GM21390 (cell line): ENCODE data around the gene CAMLG.
"Not testable (repeated sequence)": the region's sequence is repeated elsewhere in the genome, so short reads cannot be mapped to it uniquely, and the experiment has no call there.

Source experiments
- ATAC-seq: cut with Tn5 transposase; IDR thresholded peaks from one replicate; pipeline ENCODE4 v1.9.1; 2021; ENCODE audit not compliant: unreplicated experiment

CAMLG gene

GRCh38 chr5:134738133-134738962 is at the start of gene CAMLG:
Gene CAMLG, plus strand, starts transcription at chr5:134738548. Its CDS starts 73 bp downstream, at chr5:134738621.
- ATAC-seq, result peak; percentile 95

GRCh38 chr5:134690144-134690543 is 48.2 kb upstream of the CAMLG start:
- not testable (repeated sequence) for ATAC-seq

GRCh38 chr5:134692722-134693121 is 45.6 kb upstream of the CAMLG start:
- ATAC-seq, result no peak

- no peak for ATAC-seq
Measured at GRCh38 chr5:134708301-134708700, 30.0 kb upstream of the CAMLG start.

- no peak for ATAC-seq
Measured at GRCh38 chr5:134714120-134714519, 24.2 kb upstream of the CAMLG start.

- no peak for ATAC-seq
Measured at GRCh38 chr5:134714541-134714940, 23.8 kb upstream of the CAMLG start.

- ATAC-seq, result not testable (repeated sequence)
Measured at GRCh38 chr5:134715466-134715865, 22.9 kb upstream of the CAMLG start.

- ATAC-seq, result no peak
Measured at GRCh38 chr5:134724872-134725271, 13.5 kb upstream of the CAMLG start.

- ATAC-seq, result no peak
Measured at GRCh38 chr5:134732819-134733218, 5.5 kb upstream of the CAMLG start.

GRCh38 chr5:134735243-134735642 is 3.1 kb upstream of the CAMLG start:
- no peak for ATAC-seq

- ATAC-seq, result no peak
Measured at GRCh38 chr5:134736173-134736812, 2.1 kb upstream of the CAMLG start.

GRCh38 chr5:134738963-134739661 is 764 bp downstream of the CAMLG start:
- no peak for ATAC-seq

GRCh38 chr5:134741052-134741451 is 2.7 kb downstream of the CAMLG start:
- no peak for ATAC-seq

- ATAC-seq, result no peak
Measured at GRCh38 chr5:134742134-134742533, 3.8 kb downstream of the CAMLG start.

GRCh38 chr5:134749415-134749814 is 11.1 kb downstream of the CAMLG start:
- ATAC-seq, result no peak

GRCh38 chr5:134758176-134758503 is 19.8 kb downstream of the CAMLG start:
- ATAC-seq, result no peak

- ATAC-seq, result peak; percentile 97
Measured at GRCh38 chr5:134758504-134759341, 20.4 kb downstream of the CAMLG start, which contains the start of gene DDX46. Gene DDX46, plus strand, starts transcription at chr5:134758779. Its CDS starts 160 bp downstream, at chr5:134758939.

GRCh38 chr5:134767528-134768291 is 29.4 kb downstream of the CAMLG start:
- ATAC-seq, result not testable (repeated sequence)

GRCh38 chr5:134769206-134769605 is 30.9 kb downstream of the CAMLG start:
- ATAC-seq, result no peak

- ATAC-seq, result no peak
Measured at GRCh38 chr5:134772461-134773125, 34.2 kb downstream of the CAMLG start.
